Kidney (tissue), 14 donors: ENCODE measurements around the gene BMAL2. TPM values are rescaled to one million over a fixed set of nuclear protein-coding genes. Genes with fewer than 3 reads are reported as not detected.

Source experiments
- DNase-seq, 5 donors: peaks; one replicate each; pipeline ENCODE4 v3.0.0-alpha.2; 2013 to 2020
- FAIRE-seq: peaks from 2 replicates; lab custom pipeline; 2012; peaks lifted over from hg19 to GRCh38; lab: Jason Lieb, UNC
- H3K27ac ChIP-seq, 2 donors: one replicate each; pipeline ENCODE4 v1.7.0; 2013; ENCODE audit warnings: low read depth in 2 of 2, low read length in 2 of 2, inconsistent platforms in 1 of 2
- H3K27me3 ChIP-seq: one replicate; pipeline ENCODE4 v1.7.1; 2013; ENCODE audit warnings: low read length, inconsistent platforms; ENCODE audit not compliant: control insufficient read depth, insufficient read depth
- H3K36me3 ChIP-seq, 3 donors: one replicate each; pipeline versions ENCODE4 v1.7.0 to v1.7.1; 2013; ENCODE audit warnings: low read length in 3 of 3, control low read depth in 1 of 3, inconsistent platforms in 1 of 3; ENCODE audit not compliant: insufficient read depth in 3 of 3, control insufficient read depth in 2 of 3
- H3K4me1 ChIP-seq, 3 donors: one replicate each; pipeline versions ENCODE4 v1.7.0 to v1.7.1; 2013; ENCODE audit warnings: low read length in 3 of 3, inconsistent platforms in 1 of 3, low read depth in 1 of 3; ENCODE audit not compliant: control insufficient read depth in 2 of 3, insufficient read depth in 2 of 3
- H3K4me3 ChIP-seq, 3 donors: one replicate each; pipeline versions ENCODE4 v1.7.0 to v1.8.1; 2013; ENCODE audit warnings: low read length in 3 of 3, control low read depth in 1 of 3, inconsistent platforms in 1 of 3
- H3K9ac ChIP-seq, 3 donors: one replicate each; pipeline versions ENCODE4 v1.7.0 to v1.7.1; 2013; ENCODE audit warnings: low read length in 3 of 3, control low read depth in 1 of 3, inconsistent platforms in 1 of 3
- H3K9me3 ChIP-seq, 3 donors: one replicate each; pipeline versions ENCODE4 v1.7.0 to v1.7.1; 2013; ENCODE audit warnings: low read length in 3 of 3, control low read depth in 1 of 3, inconsistent platforms in 1 of 3; ENCODE audit not compliant: control insufficient read depth in 2 of 3, insufficient read depth in 1 of 3
- CTCF ChIP-seq: IDR thresholded peaks from 3 replicates; pipeline ENCODE4 v1.5.1; 2012; ENCODE audit warnings: mild to moderate bottlenecking, moderate library complexity, borderline replicate concordance; ENCODE audit not compliant: insufficient read depth; ENCODE audit errors: extremely low read depth
- intact Hi-C: fragments of 100-400 bp; cut with DNase I; formaldehyde crosslinking; loops from one replicate; pipeline ENCODE4 v1.11.1; 2022
- polyA plus RNA-seq: library from polyadenylated mRNA; stranded (reverse); fragments of 350-450 nt; fragmentation: Illumina TruSeq; extraction: RNeasy Lipid Tissue Mini Kit (QIAGEN cat#74804); gene quantifications from one replicate; pipeline ENCODE4 v1.2.3, GENCODE V29; 2014; ENCODE audit warnings: low read depth, low replicate concordance; ENCODE audit not compliant: insufficient read depth
- total RNA-seq: library from RNA; stranded (reverse); fragmentation: NEBNext Ultra II Directional; extraction: Animal tissue kit (Norgen Biotek cat#: 25700); gene quantifications from one replicate; pipeline ENCODE4 v1.2.1, GENCODE V29; 2021
- donor health status: control.
- donor health status: control.
- donor health status: control.
- donor health status: control.
- donor health status: control.
- donor health status: DM: yes; HTN: yes; CAD: no.
- donor health status: Normal renal cell carcinoma (clear cell type).

BMAL2 gene
- total and polyA plus RNA-seq, 2 donors from 2014 or later = 0.47 to 12.8 TPM

GRCh38 chr12:27292718-27293117 is 39.9 kb upstream of the BMAL2 start:
- H3K27me3 ChIP-seq = no peaks in the 10 kb centered on the region
- no peak for TF ChIP-seq CTCF
- no peak for DNase-seq
- no peaks in the 10 kb centered on the region for H3K9me3 ChIP-seq
- H3K4me1 ChIP-seq = peaks cover 3 to 38% (median 17%) of the 10 kb centered on the region in 3 donors
- FAIRE-seq = no peak
- intact Hi-C loops = no loop called here
- H3K9ac ChIP-seq = no peak overlapping the region
- H3K27ac ChIP-seq = peak overlapping the region in 1 of 2 donors; percentile 26
- H3K4me3 ChIP-seq = no peak overlapping the region
- no peaks in the 10 kb centered on the region for H3K36me3 ChIP-seq

GRCh38 chr12:27293463-27293862 is 39.2 kb upstream of the BMAL2 start:
- intact Hi-C loops = no loop called here
- Histone ChIP-seq H3K9ac (no peak overlapping the region), H3K27me3 (no peaks in the 10 kb centered on the region), H3K4me1 (peaks cover 3 to 38% (median 17%) of the 10 kb centered on the region in 3 donors), H3K27ac (no peak overlapping the region), H3K9me3 (no peaks in the 10 kb centered on the region), H3K4me3 (no peak overlapping the region), H3K36me3 (peaks cover 0 to under 1% (median 0%) of the 10 kb centered on the region in 3 donors)
- no peak for DNase-seq
- no peak for FAIRE-seq
- TF ChIP-seq CTCF = no peak

- Histone ChIP-seq H3K4me3 (no peak overlapping the region), H3K27ac (no peak overlapping the region), H3K9me3 (no peaks in the 10 kb centered on the region), H3K36me3 (peaks cover 0 to 5% (median 2%) of the 10 kb centered on the region in 3 donors), H3K4me1 (peaks cover 0 to 19% (median 6%) of the 10 kb centered on the region in 3 donors), H3K27me3 (no peaks in the 10 kb centered on the region), H3K9ac (no peak overlapping the region)
- FAIRE-seq (no peak), DNase-seq (no peak)
- intact Hi-C loops = no loop called here
- no peak for TF ChIP-seq CTCF
These were observed 36.0 kb upstream of the BMAL2 start for GRCh38 chr12:27296674-27297073.

GRCh38 chr12:27297566-27297965 is 35.1 kb upstream of the BMAL2 start:
- intact Hi-C loops = no loop called here
- DNase-seq = no peak
- FAIRE-seq = no peak

More at GRCh38 chr12:27297566-27297965, 35.1 kb upstream of the BMAL2 start:
- Histone ChIP-seq H3K36me3 (peaks cover 0 to 5% (median 2%) of the 10 kb centered on the region in 3 donors), H3K9ac (no peak overlapping the region), H3K27me3 (no peaks in the 10 kb centered on the region), H3K4me1 (peaks cover 0 to 14% (median 5%) of the 10 kb centered on the region in 3 donors), H3K4me3 (no peak overlapping the region), H3K9me3 (no peaks in the 10 kb centered on the region), H3K27ac (no peak overlapping the region)
- TF ChIP-seq CTCF = no peak
